ENCODE measurements around the gene ARF5.

ARF5 gene

DNA sequence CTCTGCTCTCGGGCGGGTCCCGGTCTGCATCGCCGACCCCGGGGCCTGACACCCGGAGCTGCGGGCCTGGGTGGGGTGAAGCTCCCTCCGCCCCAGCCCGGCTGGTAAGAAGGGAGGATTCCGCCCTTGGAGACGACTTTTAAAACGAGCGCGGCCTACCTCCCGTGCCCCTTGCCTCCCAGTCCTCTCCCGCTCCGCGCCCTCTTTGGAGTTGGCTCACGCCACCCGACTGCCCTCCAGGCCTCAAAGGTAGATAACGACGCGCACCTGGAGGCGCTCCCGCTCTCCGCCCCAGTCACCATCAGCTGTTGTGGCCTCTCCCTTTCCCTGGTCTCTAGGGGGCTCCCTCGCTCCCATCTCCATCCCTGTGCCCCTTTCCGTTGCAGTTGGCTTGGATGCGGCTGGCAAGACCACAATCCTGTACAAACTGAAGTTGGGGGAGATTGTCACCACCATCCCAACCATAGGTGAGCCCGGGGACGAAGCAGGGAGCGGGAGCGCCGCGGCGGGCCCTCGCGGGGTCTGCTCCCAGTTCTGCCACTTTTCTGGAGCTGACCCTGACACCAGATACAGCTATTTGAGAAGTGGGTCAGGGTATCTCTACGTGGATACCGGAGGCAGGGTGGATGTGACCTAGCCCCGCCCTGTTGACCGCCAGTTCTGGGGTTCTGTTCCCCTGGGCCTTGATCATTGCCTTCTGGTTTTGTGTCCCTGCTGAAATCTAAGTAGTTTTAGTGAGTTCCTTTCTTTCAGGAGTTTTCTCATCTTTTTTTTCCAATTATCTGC, 679 bp downstream of the ARF5 start:
- peak; percentile 66 for DNase-seq (ENCODE audit: low spot score)

GRCh38 chr7:127589896-127590295, 1.7 kb downstream of the ARF5 start:
- DNase-seq (ENCODE audit: low spot score) (no peak), FAIRE-seq (no peak)

More for the DNA sequence above, 679 bp downstream of the ARF5 start:
- FAIRE-seq = no peak

- FAIRE-seq = no peak
- no peak for DNase-seq (ENCODE audit: low spot score)
Observed at GRCh38 chr7:127591189-127591588, 3.0 kb downstream of the ARF5 start.

GRCh38 chr7:127591591-127591990, 3.4 kb downstream of the ARF5 start:
- DNase-seq (ENCODE audit: low spot score) (no peak), FAIRE-seq (no peak)

GRCh38 chr7:127592550-127592949, 4.3 kb downstream of the ARF5 start:
- FAIRE-seq (no peak), DNase-seq (ENCODE audit: low spot score) (no peak)

DNA sequence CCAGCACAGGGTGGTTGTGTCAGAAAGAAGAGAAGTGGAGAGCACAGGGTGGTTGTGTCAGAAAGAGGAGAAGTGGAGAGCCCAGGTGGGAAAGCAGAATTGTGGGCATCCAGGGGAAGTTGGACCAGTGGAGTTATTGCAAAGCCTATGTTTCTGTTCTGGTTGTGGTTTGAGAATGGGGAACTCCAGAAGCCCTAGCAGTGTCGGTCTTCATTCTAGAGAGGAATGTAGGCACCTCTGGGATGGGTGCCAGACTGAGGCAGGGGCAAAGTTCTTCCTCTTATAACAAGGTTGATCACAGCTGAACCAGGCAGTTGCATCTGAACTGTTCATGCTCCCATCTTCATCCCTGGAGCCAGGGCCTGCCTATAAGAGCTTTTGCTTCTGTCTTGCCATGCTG, 6.3 kb downstream of the ARF5 start:
- FAIRE-seq = no peak
- no peak for DNase-seq (ENCODE audit: low spot score)

- FAIRE-seq = no peak
- DNase-seq (ENCODE audit: low spot score) = no peak
Observed at GRCh38 chr7:127595737-127596136, 7.5 kb downstream of the ARF5 start.

DNA sequence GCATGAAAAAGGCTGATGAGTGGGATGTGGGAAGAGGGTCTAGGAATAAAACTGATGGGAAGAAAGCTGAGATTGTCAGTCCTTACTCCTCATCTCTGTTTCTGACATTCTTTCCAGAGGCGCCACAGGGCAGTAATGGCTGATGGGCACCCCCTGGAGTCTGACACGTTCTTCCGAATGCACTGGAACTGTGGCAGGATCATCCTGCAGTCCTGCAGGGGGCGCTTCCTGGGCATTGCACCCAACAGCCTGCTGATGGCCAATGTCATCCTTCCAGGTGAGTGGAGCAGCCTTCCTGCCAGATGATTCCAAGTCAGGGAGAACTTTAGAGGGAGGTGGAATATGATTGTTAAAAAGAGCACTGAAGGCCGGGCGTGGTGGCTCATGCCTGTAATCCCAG, 10.1 kb downstream of the ARF5 start:
- FAIRE-seq = no peak
- DNase-seq (ENCODE audit: low spot score) = no peak

DNA sequence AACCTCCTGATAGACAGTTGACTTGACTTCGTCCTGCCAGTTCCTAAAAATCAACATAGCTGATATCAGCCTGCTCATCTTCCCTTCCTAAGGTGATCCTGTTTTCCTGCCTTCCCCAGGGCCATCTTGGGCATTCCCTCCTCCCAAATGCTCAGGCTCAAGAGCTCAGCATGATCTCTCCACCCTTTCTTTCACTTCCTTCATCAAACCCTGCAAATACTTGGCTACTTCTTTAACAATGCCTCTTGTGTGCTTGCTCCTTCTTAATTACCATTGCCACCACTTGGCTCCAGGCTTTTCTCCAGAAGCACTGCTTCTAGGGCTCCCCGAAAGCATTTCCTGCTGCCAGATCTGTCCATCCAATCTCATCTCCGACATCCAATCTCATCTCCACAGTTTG, 12.7 kb downstream of the ARF5 start:
- no peak for DNase-seq (ENCODE audit: low spot score)
- FAIRE-seq = no peak

DNA sequence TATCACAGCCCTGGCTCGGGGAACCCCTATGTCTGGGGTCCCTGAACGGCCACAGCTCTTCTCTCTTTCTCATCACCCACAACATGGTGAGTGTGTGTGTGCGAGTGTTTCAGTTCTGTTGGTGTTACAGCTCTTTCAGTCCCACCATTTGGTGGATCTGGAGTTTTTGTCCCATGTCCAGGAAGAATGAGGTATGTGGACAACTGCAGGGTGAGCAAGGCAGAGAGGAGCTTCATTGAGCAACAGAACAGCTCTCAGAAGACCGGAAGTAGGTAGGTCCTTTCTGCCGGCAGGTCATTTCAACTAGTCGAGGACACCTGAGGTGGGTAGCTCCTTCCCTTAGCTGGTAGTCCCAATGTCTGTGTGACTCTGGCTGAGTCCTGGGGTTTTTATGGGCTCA, 20.2 kb downstream of the ARF5 start:
- DNase-seq (ENCODE audit: low spot score) (no peak), FAIRE-seq (no peak)

- FAIRE-seq = no peak
- DNase-seq (ENCODE audit: low spot score) = no peak
Observed at GRCh38 chr7:127609297-127609696, 21.1 kb downstream of the ARF5 start.

DNA sequence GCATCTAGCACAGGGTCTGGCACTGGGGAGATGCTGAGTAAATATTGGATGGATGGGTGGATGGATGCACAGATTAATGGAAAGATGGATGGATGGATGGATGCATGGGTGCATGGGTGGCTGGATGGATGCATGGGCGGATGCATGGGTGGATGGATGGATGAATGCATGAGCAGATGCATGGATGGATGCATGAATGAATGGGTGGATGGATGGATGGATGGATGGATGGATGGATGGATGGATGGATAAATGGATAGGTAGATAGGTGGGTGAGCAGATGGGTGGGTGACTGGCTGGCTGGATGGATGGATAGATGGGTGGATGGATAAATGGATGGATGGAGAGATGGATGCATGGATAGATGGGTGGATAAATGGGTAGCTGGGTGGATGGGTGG, 24.1 kb downstream of the ARF5 start:
- no peak for FAIRE-seq

GRCh38 chr7:127616724-127617123, 28.5 kb downstream of the ARF5 start:
- DNase-seq (ENCODE audit: low spot score) (no peak), FAIRE-seq (no peak)

More for the DNA sequence above, 24.1 kb downstream of the ARF5 start:
- no peak for DNase-seq (ENCODE audit: low spot score)

GRCh38 chr7:127618042-127618441, 29.8 kb downstream of the ARF5 start, which contains the start of gene PAX4:
TSS of gene PAX4 (minus strand) at chr7:127618142. CDS start at chr7:127615928, 2,214 bp downstream.
- DNase-seq (ENCODE audit: low spot score) (no peak), FAIRE-seq (no peak)

DNA sequence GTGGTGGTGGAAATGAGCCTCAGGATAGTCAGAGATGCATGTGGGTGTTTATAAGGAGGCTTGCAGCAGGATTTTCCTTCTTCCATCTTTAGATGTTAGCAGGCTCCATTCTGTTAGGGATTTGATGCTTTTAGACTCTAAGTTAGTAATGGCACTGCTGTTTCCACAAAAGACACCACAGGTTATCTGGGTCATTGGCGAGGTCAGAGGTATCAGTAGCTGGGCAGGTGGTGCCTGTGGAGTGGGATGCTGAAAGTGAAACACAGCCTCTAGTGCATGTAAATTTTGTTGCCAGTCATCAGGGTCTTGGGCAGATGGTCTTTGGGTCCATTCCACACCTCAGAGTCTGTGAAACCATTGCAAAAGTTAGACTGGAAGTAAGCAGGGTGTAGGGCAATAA, 30.6 kb downstream of the ARF5 start:
- no peak for FAIRE-seq
- no peak for DNase-seq (ENCODE audit: low spot score)

DNA sequence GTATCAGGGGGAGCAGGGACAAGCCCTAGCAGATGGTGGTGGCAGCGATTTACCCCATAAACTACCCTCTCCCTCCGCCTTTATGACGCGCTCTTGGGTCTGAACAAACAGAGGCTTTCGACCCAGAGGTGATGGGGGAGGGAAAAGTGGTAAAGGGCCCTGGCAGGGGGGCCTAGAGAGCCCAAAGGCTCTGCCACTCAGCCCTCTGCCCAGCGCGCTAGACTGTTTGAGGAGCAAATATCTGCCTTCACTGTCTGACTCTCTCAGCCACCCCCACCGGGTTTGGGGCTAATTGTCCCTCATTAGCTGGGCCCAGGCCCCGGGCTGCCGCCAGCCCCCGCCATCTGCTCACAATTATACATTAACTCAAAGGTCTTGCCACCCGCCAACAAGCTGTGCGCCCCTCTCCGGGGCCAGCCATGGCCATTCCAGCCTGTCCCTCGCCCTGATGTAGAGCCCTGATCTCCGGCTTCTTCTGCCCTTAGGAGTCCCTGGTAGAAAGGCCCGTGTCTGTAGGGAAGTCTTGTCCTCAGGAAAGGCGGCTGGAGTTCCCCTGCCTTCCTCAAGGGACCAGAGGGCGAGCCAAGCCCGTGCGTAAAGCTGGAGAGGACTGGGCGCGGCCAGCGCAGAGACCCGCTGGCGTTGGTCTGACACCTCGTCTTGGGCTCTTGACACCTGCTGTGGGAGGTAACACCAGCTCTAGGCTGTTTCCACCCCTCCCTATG, 31.6 kb downstream of the ARF5 start:
- no peak for FAIRE-seq
- DNase-seq (ENCODE audit: low spot score) = no peak

- DNase-seq (ENCODE audit: low spot score) = no peak
Observed at GRCh38 chr7:127620406-127621233, 32.4 kb downstream of the ARF5 start.

GRCh38 chr7:127625331-127625730, 37.1 kb downstream of the ARF5 start:
- DNase-seq (ENCODE audit: low spot score) = no peak
- no peak for FAIRE-seq

More at GRCh38 chr7:127620406-127621233, 32.4 kb downstream of the ARF5 start:
- FAIRE-seq = no peak

DNA sequence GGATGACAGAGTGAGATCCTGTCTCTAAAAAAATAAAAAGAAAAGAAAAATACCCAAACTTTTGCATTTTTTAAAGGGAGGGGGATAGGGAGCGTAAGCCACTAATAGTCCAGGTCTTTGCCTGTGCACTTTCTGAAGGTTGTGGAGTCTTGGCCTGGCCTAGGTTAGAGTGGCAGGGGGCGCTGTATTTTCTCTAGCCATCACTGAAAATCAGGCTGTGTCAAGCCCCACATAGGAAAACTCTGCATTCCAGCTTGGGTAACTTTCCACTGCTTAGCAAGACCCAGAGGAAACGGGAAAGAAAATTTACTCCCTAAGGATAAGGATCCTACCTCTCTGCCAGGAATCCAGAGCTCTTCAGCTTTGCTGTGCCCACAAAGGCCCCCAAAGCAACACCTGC, 40.2 kb downstream of the ARF5 start:
- FAIRE-seq = no peak

DNA sequence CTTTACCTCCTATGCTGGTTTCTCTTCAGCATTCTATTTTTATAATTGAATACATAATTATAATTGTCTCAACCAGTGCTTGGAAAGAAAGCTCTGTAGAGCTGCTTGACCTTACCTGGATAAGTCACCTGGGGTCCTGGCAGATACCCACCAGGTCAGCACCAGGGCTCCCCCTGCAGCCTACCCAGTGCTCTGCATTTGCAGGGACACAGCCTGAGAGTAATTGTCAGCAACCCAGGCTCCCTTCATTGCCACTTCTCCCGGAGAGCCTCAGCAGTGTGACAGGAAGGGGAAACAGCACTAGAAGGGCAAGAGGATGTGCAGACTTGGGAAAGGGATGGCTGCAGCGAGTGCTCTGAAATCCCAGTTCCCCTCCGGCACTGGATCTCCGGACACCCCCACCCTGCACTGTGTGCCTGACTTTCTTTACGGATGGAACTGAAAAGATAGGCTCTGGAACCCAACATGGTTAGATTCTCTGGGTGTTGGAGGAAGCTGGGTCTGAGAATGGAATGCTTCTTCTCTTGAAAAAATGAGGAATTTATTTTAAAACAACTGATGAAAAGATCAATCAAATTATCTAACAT, 41.1 kb downstream of the ARF5 start:
- FAIRE-seq (no peak), DNase-seq (ENCODE audit: low spot score) (peak; percentile 20)

More for the DNA sequence above, 40.2 kb downstream of the ARF5 start:
- DNase-seq (ENCODE audit: low spot score) = no peak

DNA sequence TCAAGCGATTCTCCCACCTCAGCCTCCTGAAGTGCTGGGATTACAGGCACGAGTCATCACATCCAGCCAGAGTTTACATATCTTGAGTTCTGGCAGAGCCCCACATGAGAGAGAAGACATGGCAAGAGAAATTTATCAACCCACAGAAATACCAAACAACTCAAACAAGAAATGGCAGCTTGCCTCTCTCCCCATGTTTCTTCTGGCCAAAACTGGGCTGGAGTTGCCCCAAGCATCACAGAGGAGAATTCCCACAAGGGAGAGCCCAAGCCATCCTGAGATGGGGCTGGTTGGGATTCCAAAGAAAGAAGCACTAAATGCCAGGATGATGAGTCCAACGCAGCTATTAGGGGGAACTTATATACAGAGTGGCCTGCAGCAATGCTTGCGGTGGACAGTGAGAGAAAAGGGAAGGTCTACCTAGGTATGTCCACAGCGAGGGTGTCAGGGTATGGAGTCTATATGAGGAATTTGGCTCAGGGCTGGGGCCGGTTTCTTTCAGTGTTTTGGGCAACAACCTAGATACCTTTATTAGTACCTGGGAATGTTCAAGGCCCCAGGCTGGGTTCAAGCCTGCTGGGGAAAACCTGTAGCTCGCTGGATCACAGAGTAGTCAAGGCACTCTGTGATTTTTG, 44.2 kb downstream of the ARF5 start:
- no peak for DNase-seq (ENCODE audit: low spot score)
- no peak for FAIRE-seq
